HCT116 (cell line): ENCODE measurements around the gene CNPY4. TPM values are rescaled to one million over a fixed set of nuclear protein-coding genes. Genes with fewer than 3 reads are reported as not detected.
A peak's percentile ranks its signal among the peaks of the same experiment; 100 is the strongest.

Source experiments
- ATAC-seq: fragments of 200-7000 bp; cut with Tn5 transposase; 2 replicates; pipeline ENCODE4 v1.9.1; 2020; ENCODE audit warnings: mild to moderate bottlenecking, moderate library complexity
- BruUV-seq: library from RNA; stranded (reverse); fragments of 400-500 nt; replicated peaks from 2 replicates; lab custom pipeline; 2021; lab: Mats Ljungman, UMichigan
- CTCF ChIA-PET: fragments of 300-600 bp; sonication (Branson Sonifier 250); formaldehyde crosslinking; loops from one replicate; lab custom pipeline; 2021; ENCODE audit warnings: antibody characterized with exemption; lab: Charles Lee
- POLR2A ChIA-PET: fragments of 300-600, 350-600 bp; sonication (Branson Sonifier 250); formaldehyde crosslinking; loops from one replicate; lab custom pipeline; 2021; ENCODE audit warnings: antibody characterized with exemption; lab: Charles Lee
- RAD21 ChIA-PET, 2 experiments: fragments of 300-600 bp; sonication (Branson Sonifier 250); formaldehyde crosslinking; loops; one replicate each; lab custom pipeline; 2023; ENCODE audit warnings: low total read pairs in 2 of 2; ENCODE audit not compliant: uncharacterized antibody in 2 of 2, unreplicated experiment in 2 of 2, low non-redundant PET in 1 of 2; lab: Charles Lee
- DNase-seq: peaks from one replicate; pipeline ENCODE4 v3.0.0-alpha.2; 2010; ENCODE audit warnings: low read depth, low spot score
- H2AFZ ChIP-seq: fragments of 200-600 bp; shearing (Covaris generic), sonication (generic); 2 replicates; pipeline ENCODE4 v1.6.1; 2017; ENCODE audit warnings: low read depth, mixed run types, mixed read lengths, antibody characterized with exemption, low read length; ENCODE audit not compliant: poor library complexity, severe bottlenecking
- H3K27ac ChIP-seq: 2 replicates; pipeline ENCODE4 v1.5.1; 2012; ENCODE audit warnings: low read depth, low read length
- H3K27me3 ChIP-seq: fragments of 200-600 bp; sonication (generic); 2 replicates; pipeline ENCODE4 v1.6.1; 2016; ENCODE audit warnings: mixed run types, low read length, mixed read lengths; ENCODE audit not compliant: insufficient read depth
- H3K36me3 ChIP-seq, 2 experiments: fragments of 200-500 bp in 1 of 2; fragments of 200-600 bp in 1 of 2; sonication (Bioruptor generic) in 1 of 2; sonication (generic) in 1 of 2; 2 replicates each; pipeline versions ENCODE4 v1.5.1 to v1.6.1; 2014 to 2016; ENCODE audit warnings: low read length in 2 of 2, inconsistent platforms in 1 of 2, mixed read lengths in 1 of 2, mixed run types in 1 of 2; ENCODE audit not compliant: insufficient read depth in 2 of 2, control insufficient read depth in 1 of 2
- H3K4me1 ChIP-seq, 2 experiments: fragments of 200-600 bp in 1 of 2; sonication (generic) in 1 of 2; 2 replicates each; pipeline versions ENCODE4 v1.5.1 to v1.6.1; 2012 to 2017; ENCODE audit warnings: low read length in 2 of 2, inconsistent platforms in 1 of 2, mild to moderate bottlenecking in 1 of 2, mixed read lengths in 1 of 2, mixed run types in 1 of 2, moderate library complexity in 1 of 2; ENCODE audit not compliant: insufficient read depth in 2 of 2, control insufficient read depth in 1 of 2
- H3K4me2 ChIP-seq: fragments of 200-600 bp; sonication (generic); 2 replicates; pipeline ENCODE4 v1.6.1; 2017; ENCODE audit warnings: mixed run types, low read length, mixed read lengths
- H3K4me3 ChIP-seq, 2 experiments: fragments of 200-600 bp in 1 of 2; sonication (generic) in 1 of 2; replicated peaks in 1 of 2; 2 replicates each; pipeline ENCODE4 v1.5.1; 2011 to 2016; ENCODE audit warnings: low read length in 2 of 2, control low read depth in 1 of 2, low read depth in 1 of 2, mild to moderate bottlenecking in 1 of 2, mixed read lengths in 1 of 2, mixed run types in 1 of 2
- H3K79me2 ChIP-seq: fragments of 200-600 bp; sonication (generic); 2 replicates; pipeline ENCODE4 v1.6.1; 2017; ENCODE audit warnings: mild to moderate bottlenecking, mixed run types, low read length, moderate library complexity, mixed read lengths; ENCODE audit not compliant: insufficient read depth
- H3K9ac ChIP-seq: fragments of 200-600 bp; sonication (generic); 2 replicates; pipeline ENCODE4 v1.6.1; 2016; ENCODE audit warnings: low read length, mixed read lengths
- H3K9me2 ChIP-seq: fragments of 200-600 bp; sonication (generic), shearing (Covaris generic); 2 replicates; pipeline ENCODE4 v1.6.1; 2017; ENCODE audit warnings: mixed run types, mild to moderate bottlenecking, moderate library complexity; ENCODE audit not compliant: insufficient read depth
- H3K9me3 ChIP-seq, 2 experiments: fragments of 200-500 bp in 1 of 2; fragments of 200-600 bp in 1 of 2; sonication (Bioruptor generic) in 1 of 2; sonication (generic) in 1 of 2; 2 replicates each; pipeline ENCODE4 v1.6.1; 2014 to 2017; ENCODE audit warnings: low read length in 2 of 2, mixed read lengths in 2 of 2, inconsistent platforms in 1 of 2, low read depth in 1 of 2, mild to moderate bottlenecking in 1 of 2, mixed run types in 1 of 2, moderate library complexity in 1 of 2; ENCODE audit not compliant: control insufficient read depth in 1 of 2, insufficient read depth in 1 of 2
- H4K20me1 ChIP-seq: fragments of 200-600 bp; sonication (generic), shearing (Covaris generic); 2 replicates; pipeline ENCODE4 v1.6.1; 2017; ENCODE audit warnings: mixed run types, mild to moderate bottlenecking, moderate library complexity; ENCODE audit not compliant: insufficient read depth
- CBX3 ChIP-seq: IDR thresholded peaks from 2 replicates; pipeline ENCODE4 v1.6.1; 2012; ENCODE audit warnings: low read depth
- EGR1 ChIP-seq: IDR thresholded peaks from 2 replicates; pipeline ENCODE4 v1.6.1; 2012; ENCODE audit warnings: low read depth
- ELF1 ChIP-seq: IDR thresholded peaks from 2 replicates; pipeline ENCODE4 v1.6.1; 2012; ENCODE audit warnings: low read depth, borderline replicate concordance
- EZH2phosphoT487 ChIP-seq: fragments of 200-600 bp; IDR thresholded peaks from 2 replicates; pipeline ENCODE4 v1.6.1; 2018; ENCODE audit warnings: antibody characterized with exemption, borderline replicate concordance
- FOSL1 ChIP-seq: IDR thresholded peaks from 2 replicates; pipeline ENCODE4 v1.6.1; 2012; ENCODE audit warnings: low read depth
- JUND ChIP-seq: IDR thresholded peaks from 2 replicates; pipeline ENCODE4 v1.6.1; 2012
- POLR2A ChIP-seq: IDR thresholded peaks from 2 replicates; pipeline ENCODE4 v1.7.0; 2011; ENCODE audit warnings: borderline replicate concordance; ENCODE audit not compliant: insufficient read depth, insufficient read length; ENCODE audit errors: extremely low read depth
- POLR2AphosphoS5 ChIP-seq: IDR thresholded peaks from 2 replicates; pipeline ENCODE4 v1.6.1; 2011; ENCODE audit warnings: mild to moderate bottlenecking, low read depth, low read length, moderate library complexity
- RAD21 ChIP-seq: IDR thresholded peaks from 2 replicates; pipeline ENCODE4 v1.6.1; 2012; ENCODE audit warnings: low read depth, mild to moderate bottlenecking
- REST ChIP-seq: IDR thresholded peaks from 2 replicates; pipeline ENCODE4 v1.6.1; 2012; ENCODE audit warnings: low read depth
- SIN3A ChIP-seq: IDR thresholded peaks from 2 replicates; pipeline ENCODE4 v1.6.1; 2012; ENCODE audit warnings: low read depth
- SP1 ChIP-seq: IDR thresholded peaks from 2 replicates; pipeline ENCODE4 v1.6.1; 2012; ENCODE audit warnings: low read depth
- SRF ChIP-seq: IDR thresholded peaks from 2 replicates; pipeline ENCODE4 v1.6.1; 2012; ENCODE audit warnings: low read depth
- ZBTB33 ChIP-seq: IDR thresholded peaks from 2 replicates; pipeline ENCODE4 v1.6.1; 2011; ENCODE audit warnings: mild to moderate bottlenecking, low read length, moderate library complexity; ENCODE audit not compliant: insufficient replicate concordance; ENCODE audit errors: extremely low read depth
- ZNF274 ChIP-seq: fragments of 200-500 bp; sonication (Bioruptor generic); IDR thresholded peaks from 2 replicates; pipeline ENCODE4 v1.6.1; 2014; ENCODE audit warnings: mild to moderate bottlenecking, low read depth, low read length, inconsistent platforms
- intact Hi-C: fragments of 100-400 bp; cut with micrococcal nuclease; formaldehyde crosslinking; loops from 2 replicates; pipeline ENCODE4 v1.10.0; 2022
- total RNA-seq: library from RNA; stranded (reverse); gene quantifications from one replicate; pipeline ENCODE4 v1.2.1, GENCODE V29; 2021; ENCODE audit not compliant: unreplicated experiment
- TF ChIP-seq, protein P1 (sequence below): IDR thresholded peaks from 2 replicates; pipeline ENCODE4 v1.6.1; 2012

Gene CNPY4
- total RNA-seq, 1 experiment from 2014 or later: 2.6 TPM

GRCh38 chr7:100156331-100157068, 37.1 kb downstream of the CNPY4 start:
- peaks cover 29% of the 10 kb centered on the region for H3K79me2 ChIP-seq
- ChIA-PET POLR2A (no interaction called here), RAD21 (interaction anchor here in 1 of 2 experiments (0.6 kb wide), 1 partner anchor 69 kb away, joined by 11 read pairs; no protein-coding TSS in a partner anchor), CTCF (interaction anchor here (1.0 kb wide), 1 partner anchor 8 kb away, joined by 4 read pairs; the partner anchor contains the start of gene LAMTOR4)
- H3K27me3 ChIP-seq: no peaks in the 10 kb centered on the region
- H3K4me3 ChIP-seq: peak overlapping the region in 1 of 2 experiments; percentile 91; a peak in 2 of 4 replicates
- H3K9me2 ChIP-seq: no peaks in the 10 kb centered on the region
- H3K9ac ChIP-seq: peak overlapping the region; percentile 84; the same call in 1 of the 2 replicates
- H3K27ac ChIP-seq: peak overlapping the region; percentile 91
- no peak for ATAC-seq
- H3K4me1 ChIP-seq: peaks cover 12 to 22% of the 10 kb centered on the region in 2 experiments
- BruUV-seq: no TSS peak
- DNase-seq: no peak
- no peaks in the 10 kb centered on the region for H3K9me3 ChIP-seq
- intact Hi-C loops: no loop called here
- TF ChIP-seq REST (no peak), JUND (no peak), POLR2A (no peak), SRF (no peak), ZBTB33 (no peak), CBX3 (no peak), ZNF274 (no peak), EGR1 (no peak), FOSL1 (no peak), ELF1 (no peak), RAD21 (no peak), SIN3A (no peak), EZH2phosphoT487 (no peak), SP1 (no peak), POLR2AphosphoS5 (no peak)
- TF ChIP-seq, protein P1, sequence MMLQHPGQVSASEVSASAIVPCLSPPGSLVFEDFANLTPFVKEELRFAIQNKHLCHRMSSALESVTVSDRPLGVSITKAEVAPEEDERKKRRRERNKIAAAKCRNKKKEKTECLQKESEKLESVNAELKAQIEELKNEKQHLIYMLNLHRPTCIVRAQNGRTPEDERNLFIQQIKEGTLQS: no peak
- no peaks in the 10 kb centered on the region for H4K20me1 ChIP-seq
- H2AFZ ChIP-seq: no peak overlapping the region
- H3K36me3 ChIP-seq: peaks cover 14 to 16% of the 10 kb centered on the region in 2 experiments; a peak in 3 of 4 replicates
- H3K4me2 ChIP-seq: peak overlapping the region; percentile 93
